Activated naive CD4-positive, alpha-beta T cell treated with anti-CD3 and anti-CD28 coated beads, Interleukin-2, amount 50 U/mL, for 16 hours (primary cell): ENCODE data around the gene LCE2D.
A peak's percentile ranks its signal among the peaks of the same experiment; 100 is the strongest.
"Not testable (repeated sequence)": the region's sequence is repeated elsewhere in the genome, so short reads cannot be mapped to it uniquely, and the experiment has no call there.

Experiments
- DNase-seq: peaks from one replicate; pipeline ENCODE4 v3.0.0-alpha.2; 2020

Gene LCE2D, protein sequence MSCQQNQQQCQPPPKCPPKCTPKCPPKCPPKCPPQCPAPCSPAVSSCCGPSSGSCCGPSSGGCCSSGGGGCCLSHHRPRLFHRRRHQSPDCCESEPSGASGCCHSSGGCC

GRCh38 chr1:152663098-152663497 is at the start of gene LCE2D:
LCE2D (plus strand) TSS chr1:152663380; CDS start chr1:152664106, 726 bp downstream.
- no peak for DNase-seq

DNA sequence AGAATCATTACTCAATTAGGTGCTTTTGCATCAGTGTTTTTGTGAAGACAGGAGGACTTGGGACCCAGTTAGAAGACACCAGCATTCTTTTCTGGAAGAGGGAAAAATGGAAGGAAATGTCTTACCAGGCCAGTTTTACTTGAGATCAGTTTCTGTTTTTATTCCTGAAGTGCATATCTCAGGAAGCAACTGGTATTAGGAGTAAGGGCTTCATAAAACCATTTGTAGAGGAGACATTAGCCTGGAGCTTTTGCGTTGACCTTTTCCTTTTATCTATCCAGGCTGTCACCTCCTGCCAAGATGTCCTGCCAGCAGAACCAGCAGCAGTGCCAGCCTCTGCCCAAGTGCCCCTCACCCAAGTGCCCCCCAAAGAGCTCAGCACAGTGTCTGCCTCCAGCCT is 49.7 kb upstream of the LCE2D start, which contains the start of gene LCE3B:
LCE3B (plus strand) TSS at position 301 of the 400 bp plus-strand sequence; CDS start at position 301, 0 bp downstream.
- DNase-seq, result no peak

DNA sequence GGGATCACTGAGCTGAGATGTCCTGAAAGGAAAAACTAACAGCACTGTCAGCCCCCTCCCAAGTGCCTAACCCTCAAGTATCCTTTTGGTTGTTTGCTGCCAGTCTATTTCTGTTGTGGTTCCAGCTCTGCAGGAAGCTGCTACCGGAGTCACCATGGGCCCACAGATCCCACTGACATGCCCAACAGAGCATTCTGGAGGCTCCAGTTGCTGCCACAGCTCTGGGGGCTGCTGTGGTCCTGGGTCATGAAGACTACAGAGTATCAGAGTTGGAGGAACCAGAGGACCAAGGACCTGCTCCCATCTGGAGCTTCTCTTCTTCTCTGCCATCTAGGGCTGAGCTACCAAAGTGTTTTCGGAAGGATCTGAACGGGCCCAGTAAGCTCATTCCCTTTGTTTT is 41.2 kb upstream of the LCE2D start:
- DNase-seq, result no peak

DNA sequence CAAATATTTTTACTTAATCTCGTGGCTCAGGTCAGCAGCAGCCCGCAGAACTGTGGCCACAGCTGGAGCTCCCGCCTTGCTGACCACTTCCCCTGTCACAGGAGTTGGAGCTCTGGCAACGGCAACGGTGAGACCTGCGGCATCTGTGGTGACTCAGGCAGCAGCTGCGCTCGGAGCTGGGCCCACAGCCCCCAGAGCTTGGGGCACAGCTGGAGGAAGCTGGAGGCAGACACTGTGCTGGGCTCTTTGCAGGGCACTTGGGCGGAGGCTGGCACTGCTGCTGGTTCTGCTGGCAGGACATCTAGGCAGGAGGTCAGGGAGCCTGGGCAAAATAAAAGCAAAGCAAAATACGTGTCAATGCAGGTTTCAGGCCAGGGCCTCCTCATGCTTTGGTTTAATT is 40.4 kb upstream of the LCE2D start, which contains the start of gene LCE3A:
LCE3A (minus strand) TSS at position 301 of the 400 bp plus-strand sequence; CDS start at position 301, 0 bp downstream.
- no peak for DNase-seq

GRCh38 chr1:152623203-152623844 is 39.9 kb upstream of the LCE2D start:
- DNase-seq, result no peak

- no peak for DNase-seq
These were observed 36.4 kb upstream of the LCE2D start for GRCh38 chr1:152626744-152627143.

GRCh38 chr1:152630596-152630995 is 32.6 kb upstream of the LCE2D start:
- DNase-seq, result no peak

DNA sequence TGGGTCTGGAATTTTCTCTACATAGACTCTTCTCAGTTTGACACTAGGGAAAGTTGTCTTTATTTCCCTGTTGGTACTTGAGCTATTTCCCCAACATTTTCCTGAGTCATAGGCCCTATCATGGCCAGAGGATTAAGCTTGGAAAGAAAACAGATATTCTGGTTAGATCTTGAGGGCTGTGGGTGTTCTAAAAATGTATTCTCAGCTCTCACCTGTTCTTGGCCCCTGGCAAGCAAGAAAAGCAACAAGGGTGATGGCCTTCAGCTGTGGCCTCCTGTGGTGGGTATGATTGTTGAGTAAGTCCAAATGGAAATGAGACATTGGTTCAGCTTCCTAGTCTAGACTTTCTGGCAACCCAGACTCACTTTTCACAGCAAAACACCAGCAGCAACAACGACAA is 22.8 kb upstream of the LCE2D start:
- no peak for DNase-seq

DNA sequence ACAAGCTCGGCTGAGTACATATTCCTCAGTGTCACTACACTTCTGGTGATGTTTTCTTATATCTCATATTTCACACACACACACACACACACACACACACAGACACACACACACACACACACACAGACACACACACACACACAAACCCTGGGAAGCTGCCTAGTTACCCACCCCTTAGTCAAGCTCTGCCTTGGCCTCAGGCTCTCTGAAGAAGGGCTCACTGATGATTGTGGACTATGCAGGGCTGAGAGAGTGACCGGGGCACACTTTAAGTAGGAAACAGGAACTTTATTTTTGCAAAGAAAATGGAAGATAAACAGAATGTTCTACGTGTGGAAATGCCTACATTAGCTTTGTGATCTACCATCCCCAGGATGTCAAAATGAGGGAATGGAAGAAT is 19.2 kb upstream of the LCE2D start:
- no peak for DNase-seq

- DNase-seq, result no peak
These were observed 18.0 kb upstream of the LCE2D start for GRCh38 chr1:152645146-152645545.

DNA sequence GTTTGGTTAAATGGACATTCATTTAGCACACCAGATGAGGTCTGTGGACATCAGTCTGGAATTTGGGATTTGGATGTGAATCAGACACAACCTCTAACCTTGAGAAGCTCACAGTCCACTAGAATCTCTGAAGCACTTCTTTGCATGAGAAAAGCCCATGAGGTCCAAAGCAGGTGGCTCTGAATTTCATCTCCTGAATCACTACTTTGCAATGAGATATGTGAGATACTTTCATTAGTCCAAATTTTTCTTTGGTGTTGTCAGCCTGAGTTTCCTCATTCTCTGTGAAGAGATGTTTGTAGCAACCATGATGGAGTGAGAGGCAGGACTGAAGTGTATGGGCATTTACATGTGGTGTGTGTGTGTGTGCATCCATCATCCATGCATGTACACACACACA is 16.5 kb upstream of the LCE2D start:
- DNase-seq, result no peak

GRCh38 chr1:152654110-152654509 is 9.1 kb upstream of the LCE2D start:
- peak; percentile 26 for DNase-seq

GRCh38 chr1:152656459-152656858 is 6.7 kb upstream of the LCE2D start:
- DNase-seq, result no peak

DNA sequence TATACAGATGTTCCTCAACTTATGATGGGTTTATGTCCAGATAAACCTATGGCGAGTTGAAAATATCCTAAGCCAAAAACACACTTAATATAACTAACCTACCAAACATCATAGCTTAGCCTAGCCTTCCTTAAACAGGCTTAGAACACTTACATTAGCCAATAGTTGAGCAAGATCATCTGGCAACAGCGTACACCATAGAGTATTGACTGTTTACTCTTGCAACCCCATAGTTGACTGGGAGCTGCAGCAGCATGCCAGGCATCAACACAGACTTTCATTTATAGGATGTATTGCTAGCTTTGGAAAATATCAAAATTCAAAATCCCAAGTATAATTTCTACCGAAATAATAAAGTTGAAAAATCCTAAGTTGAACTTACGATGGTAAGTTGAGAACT is 5.5 kb upstream of the LCE2D start:
- DNase-seq, result no peak

DNA sequence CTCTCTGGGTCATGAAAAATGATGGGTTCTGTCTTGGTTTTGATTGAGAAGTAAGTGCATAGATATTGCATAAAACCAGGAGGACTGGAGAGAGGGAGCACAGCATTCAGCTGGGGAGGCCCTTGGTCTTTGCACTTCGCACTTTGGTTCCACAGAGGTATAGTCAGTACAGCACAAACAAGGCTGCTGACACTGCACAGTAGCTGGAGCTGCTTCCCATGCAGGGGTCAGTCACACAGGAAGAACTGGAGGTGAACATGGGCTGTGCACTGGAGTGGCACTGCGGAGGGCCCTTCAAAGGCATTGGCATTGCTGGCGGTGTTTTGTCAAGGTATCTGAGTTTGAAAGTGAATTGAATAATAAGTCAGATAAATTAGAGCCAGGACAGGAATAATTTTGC is 4.5 kb upstream of the LCE2D start:
- no peak for DNase-seq

- DNase-seq, result not testable (repeated sequence)
These were observed 3.0 kb downstream of the LCE2D start for GRCh38 chr1:152666171-152666570.

GRCh38 chr1:152667648-152668047 is 4.5 kb downstream of the LCE2D start:
- no peak for DNase-seq

GRCh38 chr1:152673016-152673415 is 9.8 kb downstream of the LCE2D start:
- no peak for DNase-seq

- DNase-seq, result not testable (repeated sequence)
These were observed 11.8 kb downstream of the LCE2D start, which contains the start of gene LCE2C for GRCh38 chr1:152674983-152675382. LCE2C (plus strand) TSS chr1:152675279; CDS start chr1:152676016, 737 bp downstream.

- DNase-seq, result no peak
These were observed 16.3 kb downstream of the LCE2D start for GRCh38 chr1:152679459-152679858.

DNA sequence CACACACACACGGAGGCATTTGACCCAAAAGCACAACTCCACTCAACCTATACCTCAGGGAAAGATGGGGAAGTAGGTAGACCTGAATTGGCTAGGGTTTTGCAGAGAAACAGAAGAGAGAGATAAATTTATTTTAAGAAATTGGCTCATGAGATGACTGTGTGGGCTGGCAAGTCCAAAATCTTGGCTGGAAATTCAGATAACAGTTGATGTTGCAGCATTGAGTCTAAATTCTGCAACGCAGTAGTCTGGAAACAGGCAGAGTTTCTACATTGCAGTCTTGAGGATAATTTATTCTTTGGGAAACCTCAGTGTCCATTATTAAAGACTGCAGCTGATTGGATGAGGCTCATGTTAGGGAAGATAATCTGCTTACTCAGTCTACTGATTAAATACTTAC is 18.4 kb downstream of the LCE2D start:
- DNase-seq, result no peak

GRCh38 chr1:152683846-152684245 is 20.7 kb downstream of the LCE2D start:
- DNase-seq, result no peak

DNA sequence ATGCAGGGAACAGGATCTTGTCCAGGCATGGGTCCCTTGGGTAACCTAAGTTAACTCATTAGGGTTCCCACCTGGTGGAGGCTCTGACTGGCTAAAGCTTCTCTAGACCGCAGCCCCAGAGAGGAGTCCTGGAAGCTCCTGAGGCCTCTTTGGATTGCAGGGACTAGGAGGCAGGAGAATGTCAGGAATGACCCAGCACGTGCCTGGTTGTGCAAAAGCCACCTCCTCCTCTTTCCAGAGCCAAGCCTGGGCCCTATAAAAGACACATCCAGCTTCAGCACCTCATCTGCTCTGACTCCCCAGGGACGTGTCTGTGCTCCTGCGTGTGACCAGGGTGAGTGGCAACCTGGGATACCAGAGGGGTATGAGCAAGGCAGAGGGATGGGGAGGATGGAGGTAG is 22.6 kb downstream of the LCE2D start, which contains the start of gene LCE2B:
LCE2B (plus strand) TSS at position 301 of the 400 bp plus-strand sequence. CDS start 721 bp downstream, outside the sequence.
- DNase-seq, result not testable (repeated sequence)
